ENCODE data around the gene CEP295NL.
"Not testable (repeated sequence)": the region's sequence is repeated elsewhere in the genome, so short reads cannot be mapped to it uniquely, and the experiment has no call there.

The CEP295NL gene

GRCh38 chr17:78905541-78905940, 2.5 kb upstream of the CEP295NL start:
- TF ChIP-seq CTCF (IDR thresholded peaks at IDR 0.05; ENCODE audit: unreplicated experiment in 3 of 3) = no peak
- H3K4me1 Mint-ChIP-seq = peaks cover 38% of the 10 kb centered on the region
- peaks cover 22% of the 10 kb centered on the region for H3K36me3 Mint-ChIP-seq (ENCODE audit: low read depth)
- no peak overlapping the region for H3K4me3 Mint-ChIP-seq
- H3K27ac Mint-ChIP-seq = no peak overlapping the region
- H3K27me3 Mint-ChIP-seq (ENCODE audit: low read depth) = peaks cover 4% of the 10 kb centered on the region
- H3K9me3 Mint-ChIP-seq = no peaks in the 10 kb centered on the region

GRCh38 chr17:78905116-78905515, 2.1 kb upstream of the CEP295NL start:
- Mint-ChIP-seq H3K4me3 (no peak overlapping the region), H3K27ac (no peak overlapping the region), H3K9me3 (no peaks in the 10 kb centered on the region), H3K4me1 (peaks cover 36% of the 10 kb centered on the region), H3K27me3 (ENCODE audit: low read depth) (peaks cover 4% of the 10 kb centered on the region), H3K36me3 (ENCODE audit: low read depth) (peaks cover 20% of the 10 kb centered on the region)
- no peak for TF ChIP-seq CTCF (IDR thresholded peaks at IDR 0.05; ENCODE audit: unreplicated experiment in 3 of 3)

- Mint-ChIP-seq H3K27me3 (ENCODE audit: low read depth) (peaks cover 4% of the 10 kb centered on the region), H3K9me3 (no peaks in the 10 kb centered on the region), H3K4me3 (no peak overlapping the region), H3K4me1 (peaks cover 42% of the 10 kb centered on the region), H3K36me3 (ENCODE audit: low read depth) (peaks cover 16% of the 10 kb centered on the region), H3K27ac (no peak overlapping the region)
- no peak for TF ChIP-seq CTCF (IDR thresholded peaks at IDR 0.05; ENCODE audit: unreplicated experiment in 3 of 3)
Measured at GRCh38 chr17:78904371-78904770, 1.4 kb upstream of the CEP295NL start.

GRCh38 chr17:78902231-78902630, 770 bp downstream of the CEP295NL start:
- H3K27ac Mint-ChIP-seq = peak overlapping the region in 1 of 3 experiments; percentile 87
- H3K4me1 Mint-ChIP-seq = peaks cover 49% of the 10 kb centered on the region
- peaks cover 11% of the 10 kb centered on the region for H3K36me3 Mint-ChIP-seq (ENCODE audit: low read depth)
- not testable (repeated sequence) for H3K9me3 Mint-ChIP-seq; H3K27me3 Mint-ChIP-seq (ENCODE audit: low read depth); H3K4me3 Mint-ChIP-seq

GRCh38 chr17:78901806-78902205, 1.2 kb downstream of the CEP295NL start:
- Mint-ChIP-seq H3K4me3 (no peak overlapping the region), H3K27me3 (ENCODE audit: low read depth) (no peaks in the 10 kb centered on the region), H3K9me3 (no peaks in the 10 kb centered on the region), H3K4me1 (peaks cover 50% of the 10 kb centered on the region), H3K36me3 (ENCODE audit: low read depth) (peaks cover 11% of the 10 kb centered on the region), H3K27ac (no peak overlapping the region)
- no peak for TF ChIP-seq CTCF (IDR thresholded peaks at IDR 0.05; ENCODE audit: unreplicated experiment in 3 of 3)

GRCh38 chr17:78900816-78901215, 2.2 kb downstream of the CEP295NL start:
- Mint-ChIP-seq H3K36me3 (ENCODE audit: low read depth) (peaks cover 11% of the 10 kb centered on the region), H3K27ac (no peak overlapping the region), H3K9me3 (no peaks in the 10 kb centered on the region), H3K27me3 (ENCODE audit: low read depth) (no peaks in the 10 kb centered on the region), H3K4me3 (no peak overlapping the region), H3K4me1 (peaks cover 54% of the 10 kb centered on the region)
- no peak for TF ChIP-seq CTCF (IDR thresholded peaks at IDR 0.05; ENCODE audit: unreplicated experiment in 3 of 3)
